CD4-positive, alpha-beta T cell treated with Interleukin-6 at 100 ng/mL for 8 hours (primary cell): Measurements from ENCODE around the gene DGKE.
A peak's percentile ranks its signal among the peaks of the same experiment; 100 is the strongest.

Experiments used
- DNase-seq: peaks from one replicate; pipeline ENCODE4 v3.0.0-alpha.2; 2020; ENCODE audit warnings: mixed read lengths, low spot score

DGKE gene

GRCh38 chr17:56833809-56834379, at the start of gene DGKE, which contains the start of gene C17orf67:
Gene DGKE (plus strand): TSS chr17:56834151. CDS start chr17:56834796, 645 bp downstream.
Gene C17orf67 (minus strand): TSS chr17:56833920. CDS start chr17:56815810, 18,110 bp downstream.
- DNase-seq: peak; percentile 98

GRCh38 chr17:56785405-56785804, 48.5 kb upstream of the DGKE start:
- no peak for DNase-seq

GRCh38 chr17:56785997-56786680, 47.8 kb upstream of the DGKE start:
- DNase-seq: no peak

- peak; percentile 36 for DNase-seq
These were observed 46.9 kb upstream of the DGKE start for GRCh38 chr17:56786989-56787482.

GRCh38 chr17:56792267-56792666, 41.7 kb upstream of the DGKE start:
- no peak for DNase-seq

- DNase-seq: no peak
These were observed 40.4 kb upstream of the DGKE start for GRCh38 chr17:56793531-56793930.

- no peak for DNase-seq
These were observed 40.0 kb upstream of the DGKE start for GRCh38 chr17:56793957-56794356.

- DNase-seq: no peak
These were observed 38.6 kb upstream of the DGKE start for GRCh38 chr17:56795221-56795865.

GRCh38 chr17:56796536-56796935, 37.4 kb upstream of the DGKE start:
- no peak for DNase-seq

GRCh38 chr17:56798916-56799315, 35.0 kb upstream of the DGKE start:
- no peak for DNase-seq

GRCh38 chr17:56801459-56802178, 32.3 kb upstream of the DGKE start:
- DNase-seq: no peak

GRCh38 chr17:56803071-56803470, 30.9 kb upstream of the DGKE start:
- DNase-seq: no peak

GRCh38 chr17:56804454-56804853, 29.5 kb upstream of the DGKE start:
- no peak for DNase-seq

GRCh38 chr17:56806949-56807348, 27.0 kb upstream of the DGKE start:
- no peak for DNase-seq

- no peak for DNase-seq
These were observed 26.2 kb upstream of the DGKE start for GRCh38 chr17:56807723-56808122.

GRCh38 chr17:56808503-56808902, 25.4 kb upstream of the DGKE start:
- DNase-seq: no peak

GRCh38 chr17:56809106-56809819, 24.7 kb upstream of the DGKE start:
- no peak for DNase-seq

- no peak for DNase-seq
These were observed 24.2 kb upstream of the DGKE start for GRCh38 chr17:56809820-56810179.

GRCh38 chr17:56810343-56810742, 23.6 kb upstream of the DGKE start:
- no peak for DNase-seq

GRCh38 chr17:56810891-56811775, 22.8 kb upstream of the DGKE start:
- no peak for DNase-seq

GRCh38 chr17:56812901-56813388, 21.0 kb upstream of the DGKE start:
- no peak for DNase-seq
